Measurements from ENCODE around the gene UGT1A7.

The UGT1A7 gene

GRCh38 chr2:233698740-233699139 lies 17.0 kb downstream of the UGT1A7 start:
- TF ChIP-seq, protein P1, sequence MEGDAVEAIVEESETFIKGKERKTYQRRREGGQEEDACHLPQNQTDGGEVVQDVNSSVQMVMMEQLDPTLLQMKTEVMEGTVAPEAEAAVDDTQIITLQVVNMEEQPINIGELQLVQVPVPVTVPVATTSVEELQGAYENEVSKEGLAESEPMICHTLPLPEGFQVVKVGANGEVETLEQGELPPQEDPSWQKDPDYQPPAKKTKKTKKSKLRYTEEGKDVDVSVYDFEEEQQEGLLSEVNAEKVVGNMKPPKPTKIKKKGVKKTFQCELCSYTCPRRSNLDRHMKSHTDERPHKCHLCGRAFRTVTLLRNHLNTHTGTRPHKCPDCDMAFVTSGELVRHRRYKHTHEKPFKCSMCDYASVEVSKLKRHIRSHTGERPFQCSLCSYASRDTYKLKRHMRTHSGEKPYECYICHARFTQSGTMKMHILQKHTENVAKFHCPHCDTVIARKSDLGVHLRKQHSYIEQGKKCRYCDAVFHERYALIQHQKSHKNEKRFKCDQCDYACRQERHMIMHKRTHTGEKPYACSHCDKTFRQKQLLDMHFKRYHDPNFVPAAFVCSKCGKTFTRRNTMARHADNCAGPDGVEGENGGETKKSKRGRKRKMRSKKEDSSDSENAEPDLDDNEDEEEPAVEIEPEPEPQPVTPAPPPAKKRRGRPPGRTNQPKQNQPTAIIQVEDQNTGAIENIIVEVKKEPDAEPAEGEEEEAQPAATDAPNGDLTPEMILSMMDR (IDR thresholded peaks at IDR 0.05), result no peak

GRCh38 chr2:233699424-233700027 lies 17.8 kb downstream of the UGT1A7 start:
- TF ChIP-seq, protein P1 (IDR thresholded peaks at IDR 0.05), result no peak

GRCh38 chr2:233700028-233700635 lies 18.4 kb downstream of the UGT1A7 start:
- TF ChIP-seq, protein P1 (IDR thresholded peaks at IDR 0.05), result no peak

GRCh38 chr2:233702238-233702637 lies 20.5 kb downstream of the UGT1A7 start:
- TF ChIP-seq, protein P1 (IDR thresholded peaks at IDR 0.05), result no peak

- TF ChIP-seq, protein P1 (IDR thresholded peaks at IDR 0.05), result no peak
These were observed 24.3 kb downstream of the UGT1A7 start for GRCh38 chr2:233705911-233706506.

DNA sequence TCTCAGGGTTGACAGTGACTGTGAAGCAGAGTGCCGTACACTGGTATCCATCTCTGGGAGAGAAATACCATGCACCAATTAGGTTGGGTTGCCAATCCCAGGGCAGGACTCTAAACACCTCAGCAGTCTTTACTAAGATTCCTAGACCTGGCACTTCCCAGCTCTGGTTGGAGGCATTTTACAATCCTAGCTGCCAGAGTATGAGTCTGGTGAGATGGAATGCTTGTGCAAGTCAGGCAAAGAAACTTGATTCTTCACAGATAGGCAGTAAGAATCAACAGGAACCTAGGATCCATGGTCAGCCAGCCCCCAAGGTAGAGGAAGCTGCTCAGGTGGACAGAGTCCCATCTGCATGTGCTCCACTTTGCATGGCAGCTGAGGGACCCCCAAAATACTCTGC lies 25.0 kb downstream of the UGT1A7 start:
- TF ChIP-seq, protein P1 (IDR thresholded peaks at IDR 0.05), result no peak

DNA sequence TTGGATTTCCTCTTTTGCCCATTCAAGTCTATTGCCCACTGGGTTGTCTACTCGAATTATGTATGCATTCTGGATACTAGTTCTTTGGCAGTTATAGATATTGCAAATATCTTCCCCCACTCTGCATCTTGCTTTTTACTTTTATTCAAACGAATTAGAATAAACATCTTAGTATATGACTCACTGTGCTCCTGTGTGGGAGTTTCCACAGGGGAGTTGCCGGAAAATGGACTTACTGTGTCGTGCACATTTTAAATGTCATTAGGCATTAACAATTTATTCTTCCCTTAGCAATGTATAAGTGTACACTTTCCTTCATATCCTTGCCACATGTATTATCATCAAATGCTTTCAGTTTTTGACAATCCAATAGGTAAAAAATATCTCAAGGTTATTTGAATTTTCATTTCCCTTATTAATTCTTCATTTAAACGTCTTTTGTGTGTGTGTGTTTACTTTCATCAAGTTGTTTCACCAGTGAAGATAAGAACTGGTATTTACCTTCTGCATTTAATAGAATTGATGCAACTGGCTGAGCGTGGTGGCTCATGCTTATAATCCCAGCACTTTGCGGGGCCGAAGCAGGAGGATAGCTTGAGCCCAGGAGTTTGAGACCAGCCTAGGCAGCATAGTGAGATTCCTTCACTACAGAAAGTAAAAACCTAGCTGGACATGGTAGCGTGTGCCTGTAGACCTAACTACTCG lies 26.4 kb downstream of the UGT1A7 start:
- TF ChIP-seq, protein P1 (IDR thresholded peaks at IDR 0.05), result no peak

All from LNCAP (cell line).